Suppressor macrophage treated with lipopolysaccharide for 1 hour (primary cell): Measurements from ENCODE around the gene BAZ2B.

ENCODE experiments used
- DNase-seq, 3 donors: peaks; one replicate each; pipeline ENCODE4 v3.0.0-alpha.2; 2020 to 2022

BAZ2B gene

DNA sequence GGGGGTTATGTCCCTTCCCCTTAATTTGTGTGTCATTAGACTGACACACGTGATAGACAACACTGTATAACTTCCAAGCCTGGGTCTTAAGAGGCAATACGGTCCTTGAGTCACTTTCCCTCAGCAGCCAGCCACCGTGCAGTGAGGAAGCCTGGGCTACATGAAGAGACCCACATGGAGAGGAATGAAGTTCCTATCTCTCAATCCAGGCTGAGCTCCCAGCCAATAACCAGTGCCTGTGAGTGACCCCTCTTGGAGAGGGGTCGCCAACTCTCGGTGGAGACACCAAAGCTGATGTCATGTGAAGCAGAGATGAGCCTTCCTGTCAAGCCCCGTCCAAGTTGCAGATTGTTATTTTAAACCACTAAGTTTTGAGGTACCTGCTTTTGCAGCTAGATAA, 324.2 kb downstream of the BAZ2B start:
- DNase-seq, result no peak

DNA sequence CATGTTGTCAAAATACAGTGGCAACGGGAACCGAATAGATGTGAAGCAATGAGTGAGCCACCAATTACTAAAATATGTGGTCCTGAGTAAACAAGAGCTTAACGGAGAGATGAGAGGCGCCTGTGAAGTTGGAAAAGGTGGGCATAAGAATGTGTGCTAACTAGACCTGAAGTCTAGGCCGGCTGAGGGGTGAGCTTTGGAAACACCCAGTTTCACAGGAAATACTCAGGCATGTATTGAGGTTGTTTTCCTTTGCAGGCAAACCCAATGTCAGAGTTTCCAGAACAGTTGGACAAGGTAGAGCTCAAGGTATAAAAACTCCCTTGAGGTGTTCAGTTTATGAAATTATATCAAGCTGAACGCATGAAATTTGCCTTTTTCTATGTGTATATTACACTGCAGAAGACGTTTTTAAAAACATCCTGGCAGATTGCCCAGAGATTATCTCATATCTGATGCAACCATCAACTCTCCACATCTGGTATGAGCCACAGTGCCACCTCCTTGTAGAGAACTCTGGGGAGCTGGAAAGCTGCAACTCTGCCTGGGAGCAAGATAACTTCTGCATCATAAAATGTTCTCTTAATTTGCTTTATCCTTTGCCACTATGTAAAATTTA, 325.9 kb downstream of the BAZ2B start:
- DNase-seq, result peak; percentile 83 to 90 (median 87)

- DNase-seq, result no peak
These were observed 328.6 kb downstream of the BAZ2B start for GRCh38 chr2:159287733-159288132.

DNA sequence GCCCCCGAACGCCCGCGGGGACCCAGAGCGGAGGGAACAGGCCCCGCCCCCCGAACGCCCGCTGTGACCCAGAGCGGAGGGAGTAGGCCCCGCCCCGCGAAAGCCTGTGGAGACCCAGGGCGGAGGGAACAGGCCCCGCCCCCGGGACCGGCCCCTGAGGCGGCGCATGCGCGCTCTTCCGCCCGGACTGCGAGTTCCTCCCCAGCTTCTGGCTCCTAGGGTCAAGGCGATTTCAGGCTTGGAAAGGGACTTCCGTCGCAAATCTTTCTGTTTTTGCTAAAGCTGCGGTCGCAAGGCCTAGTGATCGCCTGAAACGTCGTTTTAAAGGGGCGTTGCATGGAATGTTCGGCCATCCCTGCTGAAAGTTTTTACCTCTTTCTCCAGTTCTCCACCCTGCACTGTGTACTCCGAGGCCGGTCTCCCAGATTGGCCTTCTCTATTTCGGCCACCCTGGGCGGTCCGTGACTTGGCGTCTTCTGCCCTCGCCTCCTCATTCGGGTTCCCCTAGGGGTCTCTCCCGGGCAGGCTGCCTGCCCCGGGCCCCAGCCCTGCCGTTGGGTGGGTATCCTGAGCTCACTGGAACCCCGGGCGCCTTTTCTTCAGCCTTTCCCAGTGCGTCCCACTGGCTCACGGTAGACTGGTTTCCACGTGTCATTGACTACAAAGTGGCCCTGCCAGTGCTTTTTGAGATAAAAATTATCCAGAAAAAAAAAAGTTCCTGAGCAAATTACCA, 329.5 kb downstream of the BAZ2B start:
- peak; percentile 99 to 100 (median 99) for DNase-seq

DNA sequence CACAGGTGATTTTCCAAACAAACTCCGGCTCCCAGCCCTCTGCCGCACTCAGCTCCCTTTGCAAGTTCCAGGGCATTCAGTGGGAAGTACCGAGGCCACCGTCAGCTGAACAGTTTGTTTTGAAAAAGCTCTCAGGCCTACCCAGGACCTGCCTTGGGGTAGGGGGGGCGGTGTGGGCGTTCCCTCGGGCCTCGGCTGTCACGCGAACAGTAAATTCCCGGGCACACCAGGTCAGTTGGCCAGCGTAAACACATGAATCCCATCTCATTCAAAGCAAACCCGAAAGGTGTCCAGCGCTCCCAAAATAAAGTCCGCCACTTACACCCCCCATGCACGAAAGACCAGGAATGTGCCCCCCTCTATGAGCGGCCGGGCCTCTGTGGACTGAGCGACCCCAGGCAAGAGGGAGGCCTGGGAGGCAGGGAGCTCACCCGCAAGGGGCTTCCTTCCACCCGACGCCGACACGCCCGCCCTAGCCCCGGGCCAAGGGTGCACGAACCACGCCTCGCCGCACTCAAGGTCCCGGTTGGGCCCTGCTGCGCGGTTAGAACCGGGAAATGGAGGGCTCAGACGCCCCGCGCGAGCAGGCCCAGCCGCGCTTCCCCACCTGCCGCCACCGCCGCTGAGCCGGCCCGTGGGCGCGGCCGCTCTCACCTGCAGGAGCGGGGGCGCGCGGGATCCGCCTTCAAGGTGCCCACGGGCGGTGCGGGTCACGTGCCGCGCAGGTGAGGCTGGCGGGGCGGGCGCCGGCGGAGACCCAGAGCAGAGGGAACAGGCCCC, 330.2 kb downstream of the BAZ2B start, which contains the start of gene WDSUB1:
WDSUB1 (minus strand) TSS at position 775 of the 780 bp plus-strand sequence. CDS start 3,634 bp downstream, outside the sequence.
- peak; percentile 76 to 88 (median 85) for DNase-seq

DNA sequence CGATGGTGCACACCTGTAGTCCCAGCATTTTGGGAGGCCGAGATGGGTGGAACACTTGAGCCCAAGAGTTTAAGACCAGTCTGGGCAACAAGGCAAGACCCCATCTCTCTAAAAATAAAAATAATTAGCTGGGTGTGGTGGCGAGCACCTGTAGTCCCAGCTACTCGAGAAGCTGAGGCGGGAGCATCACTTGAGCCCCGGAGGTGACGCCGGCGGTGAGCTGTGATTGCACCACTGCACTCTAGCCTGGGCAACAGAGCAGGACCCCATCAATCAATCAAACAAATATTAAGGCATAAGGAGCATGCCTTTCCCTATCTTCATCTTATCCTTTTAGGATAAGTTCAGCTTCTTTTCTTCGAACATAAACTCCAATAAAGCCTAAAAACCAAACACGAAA, 330.9 kb downstream of the BAZ2B start:
- DNase-seq, result no peak

- no peak for DNase-seq
These were observed 332.8 kb downstream of the BAZ2B start for GRCh38 chr2:159283529-159283928.

DNA sequence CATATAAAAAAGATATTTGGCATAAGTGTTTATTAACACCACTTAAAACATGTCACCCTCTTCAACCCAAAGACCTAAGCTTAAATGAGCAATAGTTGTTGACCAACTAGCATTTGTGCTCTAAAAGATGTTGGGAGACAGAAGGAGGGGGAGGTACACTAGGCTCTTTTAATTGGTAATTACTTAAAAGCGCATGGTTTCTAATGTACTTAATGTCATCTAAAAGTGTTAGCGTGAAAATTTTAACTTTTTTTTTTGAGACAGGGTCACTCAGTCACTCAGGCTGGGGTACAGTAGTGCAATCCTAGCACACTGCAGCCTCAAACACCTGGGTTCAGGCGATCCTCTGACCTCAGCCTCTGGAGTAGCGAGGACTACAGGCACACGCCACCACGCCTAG, 335.3 kb downstream of the BAZ2B start:
- no peak for DNase-seq

- DNase-seq, result no peak
These were observed 336.6 kb downstream of the BAZ2B start for GRCh38 chr2:159279700-159280099.

DNA sequence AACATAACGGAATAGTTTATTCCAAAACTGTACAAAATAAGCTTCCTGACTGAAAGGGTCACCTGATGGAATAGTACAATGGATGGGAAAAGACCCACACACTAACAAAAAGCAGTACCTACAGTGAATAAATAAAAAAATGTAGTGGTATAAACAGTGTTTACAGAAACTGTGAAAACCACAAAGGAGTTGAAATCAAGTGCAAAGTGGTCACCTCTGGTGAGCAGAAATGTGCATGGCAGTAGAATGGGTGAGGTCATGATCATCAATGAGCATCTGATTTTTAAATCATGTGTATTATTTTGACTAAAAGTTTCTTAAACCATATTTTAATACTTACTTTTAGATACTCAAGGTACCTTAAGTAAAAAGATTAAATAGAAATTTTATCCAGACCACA, 341.2 kb downstream of the BAZ2B start:
- DNase-seq, result no peak

- DNase-seq, result no peak
These were observed 344.2 kb downstream of the BAZ2B start for GRCh38 chr2:159272156-159272555.

GRCh38 chr2:159270744-159271379, 345.5 kb downstream of the BAZ2B start:
- no peak for DNase-seq
